ENCODE data around the gene AREL1. TPM values are rescaled to one million over a fixed set of nuclear protein-coding genes. Genes with fewer than 3 reads are reported as not detected.

The AREL1 gene
- total RNA-seq, 2 donors from 2014 or later = 57.3 to 62.4 TPM

DNA sequence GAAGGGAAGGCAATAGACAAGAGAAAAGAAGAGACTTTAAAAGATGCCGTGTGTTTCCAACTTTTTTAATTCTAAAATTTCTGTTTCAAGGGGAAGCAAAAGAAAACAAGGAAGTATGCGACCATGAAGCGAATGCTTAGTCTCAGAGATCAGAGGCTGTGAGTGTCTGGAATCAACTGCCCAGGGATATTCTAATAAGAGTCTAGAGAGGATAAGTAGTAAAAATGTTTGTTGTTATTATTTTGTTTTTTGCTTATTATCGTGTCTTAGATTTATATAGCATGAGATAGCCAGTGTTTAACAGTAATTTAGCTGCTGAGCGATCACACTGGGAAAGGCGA, 485 bp upstream of the AREL1 start:
- Mint-ChIP-seq H3K36me3 (peaks cover 24% of the 10 kb centered on the region), H3K4me1 (ENCODE audit: low read depth in 2 of 2) (peaks cover 30 to 47% of the 10 kb centered on the region in 2 donors), H3K9me3 (no peaks in the 10 kb centered on the region), H3K27ac (peak overlapping the region; percentile 86 to 97), H3K27me3 (no peaks in the 10 kb centered on the region), H3K4me3 (peak overlapping the region; percentile 97)
- no peak for DNase-seq (ENCODE audit: low spot score)
- ATAC-seq = no peak

DNA sequence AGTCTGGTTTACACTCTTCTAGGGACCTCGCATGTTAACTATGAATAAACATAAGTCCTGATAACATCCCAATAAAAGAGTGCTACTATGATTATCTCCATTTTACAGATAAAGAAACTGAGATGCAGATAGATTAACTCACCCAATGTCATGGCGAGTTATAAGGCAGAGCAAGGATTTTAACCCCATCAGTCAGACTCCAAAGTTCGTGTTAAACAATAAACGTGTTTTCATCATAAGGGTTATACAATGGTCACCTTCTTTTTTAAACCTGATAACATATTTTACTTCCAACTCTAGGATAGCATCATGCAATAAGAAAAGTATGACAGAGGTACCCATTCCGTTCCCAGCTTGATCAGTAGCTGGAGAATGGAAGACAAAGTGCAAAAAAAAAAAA, 1.2 kb downstream of the AREL1 start:
- ATAC-seq (no peak), DNase-seq (ENCODE audit: low spot score) (no peak)
- Mint-ChIP-seq H3K4me3 (peak overlapping the region; percentile 97), H3K27me3 (no peaks in the 10 kb centered on the region), H3K36me3 (peaks cover 16% of the 10 kb centered on the region), H3K27ac (peak overlapping the region; percentile 86 to 97), H3K4me1 (ENCODE audit: low read depth in 2 of 2) (peaks cover 33 to 48% of the 10 kb centered on the region in 2 donors), H3K9me3 (no peaks in the 10 kb centered on the region)

DNA sequence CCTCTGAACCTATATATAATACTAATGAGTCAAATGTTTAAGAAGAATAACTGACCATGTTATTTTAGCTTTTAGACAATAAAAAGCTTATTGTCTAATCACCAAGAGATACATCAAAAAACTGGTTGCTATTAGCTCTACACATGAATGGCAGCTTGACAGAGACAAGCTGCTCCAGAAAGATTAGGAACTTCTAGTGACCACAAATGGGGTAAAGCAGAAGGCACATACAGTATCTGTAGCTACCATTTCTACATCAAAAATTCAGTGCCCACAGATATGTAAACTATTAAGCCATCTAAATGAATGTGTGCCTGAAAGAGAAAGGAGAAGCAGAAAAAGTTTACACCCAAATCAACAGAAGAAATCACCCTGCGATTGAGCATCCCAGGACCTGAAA, 2.4 kb downstream of the AREL1 start:
- Mint-ChIP-seq H3K27ac (no peak overlapping the region), H3K9me3 (no peaks in the 10 kb centered on the region), H3K4me3 (peak overlapping the region; percentile 39), H3K36me3 (peaks cover 8% of the 10 kb centered on the region), H3K4me1 (ENCODE audit: low read depth in 2 of 2) (peaks cover 38 to 50% of the 10 kb centered on the region in 2 donors), H3K27me3 (no peaks in the 10 kb centered on the region)
- DNase-seq (ENCODE audit: low spot score) (no peak), ATAC-seq (no peak)

DNA sequence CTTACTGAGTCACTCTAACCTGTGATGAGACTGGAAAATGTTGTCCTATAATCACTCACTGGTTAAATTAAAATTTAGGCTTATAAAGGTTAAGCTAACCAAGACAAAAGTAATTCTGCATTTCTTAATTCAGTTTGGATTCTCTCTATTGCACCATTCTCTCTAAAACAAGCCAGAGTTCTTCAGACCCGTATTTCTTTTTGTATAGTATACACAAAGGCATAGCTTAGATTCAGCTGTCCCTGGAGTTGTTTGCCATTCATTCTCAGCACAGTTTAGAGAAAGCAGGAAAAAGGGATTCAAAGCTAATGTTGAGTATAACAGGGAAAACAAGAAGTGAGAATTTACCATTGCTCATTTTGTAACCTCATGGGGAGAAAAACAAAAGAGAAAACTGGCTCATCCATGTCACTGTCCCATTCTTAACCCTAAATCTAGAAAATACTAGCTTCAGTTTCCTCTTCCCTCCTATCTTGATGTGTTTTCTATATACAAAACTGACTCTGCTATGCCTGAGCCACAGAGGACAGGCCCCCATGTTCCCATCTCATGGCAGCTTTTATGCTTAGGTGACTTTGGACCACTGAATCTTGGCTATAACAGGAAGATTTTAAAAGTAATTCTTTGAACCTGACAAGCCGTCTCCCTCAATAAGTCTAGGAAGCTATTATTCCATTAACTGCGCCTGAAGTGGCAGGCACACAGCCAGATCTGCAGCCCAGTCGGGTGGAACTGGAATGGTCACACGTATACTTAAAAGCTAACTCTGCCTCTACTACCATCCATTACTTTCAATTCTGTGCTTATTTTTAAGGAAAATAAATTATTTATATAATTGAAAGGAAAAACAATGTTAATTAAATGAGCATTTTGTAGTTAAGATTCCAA, 7.0 kb downstream of the AREL1 start:
- H3K27ac Mint-ChIP-seq = no peak overlapping the region
- peaks cover 37 to 41% of the 10 kb centered on the region in 2 donors for H3K4me1 Mint-ChIP-seq (ENCODE audit: low read depth in 2 of 2)
- no peaks in the 10 kb centered on the region for H3K27me3 Mint-ChIP-seq
- peaks cover 14% of the 10 kb centered on the region for H3K36me3 Mint-ChIP-seq
- no peaks in the 10 kb centered on the region for H3K9me3 Mint-ChIP-seq
- ATAC-seq = no peak
- H3K4me3 Mint-ChIP-seq = no peak overlapping the region
- DNase-seq (ENCODE audit: low spot score) = no peak

DNA sequence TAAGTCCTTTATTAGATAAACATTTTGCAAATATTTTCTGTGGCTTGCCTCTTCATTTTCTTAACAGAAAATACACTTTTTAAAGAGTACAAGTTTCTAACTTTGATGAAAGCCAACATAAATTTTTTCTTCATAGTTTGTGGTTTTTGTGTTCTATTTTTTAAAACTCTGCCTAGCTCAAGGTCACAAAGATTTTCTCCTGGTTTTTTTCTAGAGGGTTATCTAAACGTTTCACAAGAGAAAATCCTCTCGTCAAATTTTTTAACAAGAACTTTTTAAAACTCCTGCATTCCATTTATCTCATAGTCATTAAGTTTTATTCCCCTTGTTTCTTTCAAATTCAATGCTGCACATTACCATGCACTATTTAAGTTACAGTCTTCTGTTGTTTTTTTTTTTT, 8.2 kb downstream of the AREL1 start:
- peaks cover 33 to 34% of the 10 kb centered on the region in 2 donors for H3K4me1 Mint-ChIP-seq (ENCODE audit: low read depth in 2 of 2)
- H3K27ac Mint-ChIP-seq = no peak overlapping the region
- no peak for DNase-seq (ENCODE audit: low spot score)
- no peak for ATAC-seq
- no peaks in the 10 kb centered on the region for H3K9me3 Mint-ChIP-seq
- no peaks in the 10 kb centered on the region for H3K27me3 Mint-ChIP-seq
- H3K4me3 Mint-ChIP-seq = no peak overlapping the region
- H3K36me3 Mint-ChIP-seq = peaks cover 16% of the 10 kb centered on the region

DNA sequence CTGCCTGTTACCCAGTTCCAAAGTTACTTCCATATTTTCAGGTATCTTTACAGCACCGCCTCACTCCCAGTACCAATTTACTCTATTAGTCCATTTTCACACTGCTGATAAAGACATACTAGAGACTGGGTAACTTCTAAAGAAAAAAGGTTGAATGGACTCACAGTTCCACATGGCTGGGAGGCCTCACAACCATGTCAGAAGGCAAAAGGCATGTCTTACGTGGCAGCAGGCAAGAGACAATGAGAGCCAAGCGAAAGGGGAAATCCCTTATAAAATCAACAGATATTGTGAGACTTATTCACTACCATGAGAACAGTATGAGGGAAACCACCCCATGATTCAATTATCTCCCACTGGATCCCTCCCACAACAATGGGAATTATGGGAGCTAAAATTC, 9.8 kb downstream of the AREL1 start:
- H3K36me3 Mint-ChIP-seq = peaks cover 22% of the 10 kb centered on the region
- H3K27ac Mint-ChIP-seq = no peak overlapping the region
- DNase-seq (ENCODE audit: low spot score) (no peak), ATAC-seq (no peak)
- H3K27me3 Mint-ChIP-seq = no peaks in the 10 kb centered on the region
- H3K9me3 Mint-ChIP-seq = no peaks in the 10 kb centered on the region
- H3K4me1 Mint-ChIP-seq (ENCODE audit: low read depth in 2 of 2) = peaks cover 31% of the 10 kb centered on the region in 2 donors
- H3K4me3 Mint-ChIP-seq = no peak overlapping the region

DNA sequence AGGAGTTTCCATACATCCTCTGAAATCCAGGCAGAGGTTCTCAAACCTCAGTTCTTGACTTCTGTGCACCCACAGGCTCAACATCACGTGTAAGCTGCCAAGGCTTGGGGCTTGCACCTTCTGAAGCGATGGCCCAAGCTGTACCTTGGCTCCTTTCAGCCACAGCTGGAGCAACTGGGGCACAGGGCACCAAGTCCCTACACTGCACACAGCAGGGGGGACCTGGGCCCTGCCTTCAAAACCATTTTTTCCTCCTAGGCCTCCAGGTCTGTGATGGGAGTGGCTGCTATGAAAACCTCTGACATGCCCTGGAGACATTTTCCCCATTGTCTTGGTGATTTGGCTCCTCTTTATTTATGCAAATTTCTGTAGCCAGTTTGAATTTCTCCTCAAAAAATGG, 10.6 kb downstream of the AREL1 start:
- Mint-ChIP-seq H3K9me3 (no peaks in the 10 kb centered on the region), H3K27ac (no peak overlapping the region), H3K4me1 (ENCODE audit: low read depth in 2 of 2) (peaks cover 31 to 34% of the 10 kb centered on the region in 2 donors), H3K27me3 (no peaks in the 10 kb centered on the region), H3K4me3 (no peak overlapping the region), H3K36me3 (peaks cover 22% of the 10 kb centered on the region)
- DNase-seq (ENCODE audit: low spot score) (no peak), ATAC-seq (no peak)

DNA sequence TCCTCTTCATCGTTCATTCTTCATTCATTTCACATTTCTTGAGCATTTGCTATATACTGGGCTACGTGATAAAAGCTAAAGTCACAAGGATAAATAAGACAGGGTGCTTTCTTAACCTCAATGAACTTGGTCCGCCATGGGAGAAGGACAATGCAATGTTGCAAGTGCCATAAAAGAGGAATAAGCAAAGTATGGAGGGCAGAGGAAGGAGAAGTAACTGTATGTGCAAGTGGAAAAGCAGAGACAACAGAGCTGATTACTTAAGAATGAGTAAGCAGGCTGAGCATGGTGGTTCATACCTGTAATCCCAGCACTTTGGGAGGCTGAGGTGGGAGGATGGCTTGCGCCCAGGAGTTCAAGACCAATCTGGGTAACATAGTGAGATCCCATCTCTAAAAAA, 14.4 kb downstream of the AREL1 start:
- Mint-ChIP-seq H3K4me1 (ENCODE audit: low read depth in 2 of 2) (peaks cover 28 to 31% of the 10 kb centered on the region in 2 donors), H3K36me3 (peaks cover 22% of the 10 kb centered on the region), H3K27me3 (no peaks in the 10 kb centered on the region), H3K4me3 (no peak overlapping the region), H3K9me3 (no peaks in the 10 kb centered on the region), H3K27ac (no peak overlapping the region)
- ATAC-seq = no peak
- DNase-seq (ENCODE audit: low spot score) = no peak

DNA sequence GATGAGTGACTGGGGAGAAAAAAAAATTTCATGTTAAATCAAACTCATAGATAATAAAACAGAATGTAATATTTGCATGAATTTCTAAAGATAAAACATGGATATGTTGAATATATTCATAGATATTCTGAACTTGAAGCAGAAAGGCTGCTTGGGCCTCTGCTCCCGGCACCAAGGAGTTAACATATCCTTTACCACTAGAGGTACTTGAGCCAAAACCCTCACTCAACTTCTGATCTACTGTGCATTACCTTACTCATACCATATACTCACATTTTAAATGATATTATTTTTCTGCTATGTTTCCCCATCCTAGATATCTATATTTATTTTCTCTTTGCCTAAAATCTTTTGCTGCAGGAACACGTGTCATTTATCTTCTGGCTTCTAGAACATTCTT, 14.9 kb downstream of the AREL1 start:
- no peak overlapping the region for H3K27ac Mint-ChIP-seq
- ATAC-seq = no peak

DNA sequence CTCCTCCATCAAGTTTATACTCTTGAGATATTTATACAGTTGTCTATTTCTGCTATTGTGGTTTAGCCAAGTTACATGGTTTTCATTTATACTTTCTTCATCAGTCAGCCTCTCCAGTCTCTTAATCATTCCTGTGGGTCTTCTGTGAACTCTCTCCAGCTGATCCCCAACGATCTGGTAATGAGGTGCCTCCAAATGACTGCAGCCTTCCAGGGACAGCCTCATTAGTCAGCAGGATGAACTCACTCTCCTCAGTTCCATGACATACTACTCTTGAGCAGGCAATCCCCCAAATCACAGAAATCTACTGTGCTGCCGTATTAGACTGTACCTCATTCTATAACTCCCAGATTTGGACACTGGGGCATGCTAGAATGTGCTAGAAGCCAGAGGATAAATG, 15.3 kb downstream of the AREL1 start:
- DNase-seq (ENCODE audit: low spot score) = no peak
- Mint-ChIP-seq H3K27me3 (no peaks in the 10 kb centered on the region), H3K27ac (no peak overlapping the region), H3K4me3 (no peak overlapping the region), H3K9me3 (no peaks in the 10 kb centered on the region), H3K4me1 (ENCODE audit: low read depth in 2 of 2) (peaks cover 25 to 27% of the 10 kb centered on the region in 2 donors), H3K36me3 (peaks cover 15% of the 10 kb centered on the region)
- no peak for ATAC-seq

More for the DNA sequence above, 14.9 kb downstream of the AREL1 start:
- DNase-seq (ENCODE audit: low spot score) = no peak
- H3K4me3 Mint-ChIP-seq = no peak overlapping the region
- H3K9me3 Mint-ChIP-seq = no peaks in the 10 kb centered on the region
- H3K27me3 Mint-ChIP-seq = no peaks in the 10 kb centered on the region
- peaks cover 28 to 30% of the 10 kb centered on the region in 2 donors for H3K4me1 Mint-ChIP-seq (ENCODE audit: low read depth in 2 of 2)
- peaks cover 19% of the 10 kb centered on the region for H3K36me3 Mint-ChIP-seq

DNA sequence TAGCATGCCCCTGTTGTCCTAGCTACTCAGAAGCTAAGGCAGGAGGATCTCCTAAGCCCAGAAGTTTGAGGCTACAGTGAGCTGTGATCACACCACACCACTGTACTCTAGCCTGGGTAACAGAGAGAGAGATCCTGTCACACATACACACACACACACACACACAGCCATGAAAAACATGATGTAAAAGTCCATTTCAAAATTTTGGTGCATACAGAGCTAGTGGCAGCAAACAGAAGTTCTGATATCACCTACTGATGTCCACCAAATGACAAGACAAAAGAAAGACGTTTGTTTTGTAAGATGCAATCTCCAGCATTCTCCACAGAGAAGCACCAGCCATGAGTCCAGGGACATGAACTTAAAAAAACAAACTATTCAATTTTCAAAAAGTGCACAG, 15.9 kb downstream of the AREL1 start:
- H3K36me3 Mint-ChIP-seq = peaks cover 14% of the 10 kb centered on the region
- no peak for DNase-seq (ENCODE audit: low spot score)
- H3K4me3 Mint-ChIP-seq = no peak overlapping the region
- no peak overlapping the region for H3K27ac Mint-ChIP-seq
- H3K4me1 Mint-ChIP-seq (ENCODE audit: low read depth in 2 of 2) = peaks cover 25 to 27% of the 10 kb centered on the region in 2 donors
- H3K27me3 Mint-ChIP-seq = no peaks in the 10 kb centered on the region
- ATAC-seq = no peak
- H3K9me3 Mint-ChIP-seq = no peaks in the 10 kb centered on the region

DNA sequence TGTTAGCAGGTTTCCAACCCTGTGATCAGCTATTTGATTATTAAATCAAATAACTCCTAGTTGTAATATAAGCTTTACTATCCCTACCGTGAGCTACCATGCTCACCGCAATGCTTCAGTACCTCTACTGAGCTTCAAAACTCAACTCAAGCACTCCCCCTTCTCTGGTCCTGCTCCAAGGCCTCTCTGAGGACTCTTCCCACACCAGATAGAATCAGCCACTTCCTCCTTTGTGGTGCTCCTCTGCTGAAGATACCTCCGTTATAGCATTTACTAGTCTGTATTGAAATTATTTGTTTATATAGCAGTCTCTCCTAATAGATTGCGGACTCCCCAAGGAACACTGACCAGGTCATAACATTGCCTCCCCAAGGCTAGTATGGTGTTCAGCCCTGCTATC, 17.5 kb downstream of the AREL1 start:
- DNase-seq (ENCODE audit: low spot score) = no peak
- peaks cover 16 to 20% of the 10 kb centered on the region in 2 donors for H3K4me1 Mint-ChIP-seq (ENCODE audit: low read depth in 2 of 2)
- H3K4me3 Mint-ChIP-seq = no peak overlapping the region
- H3K9me3 Mint-ChIP-seq = no peaks in the 10 kb centered on the region
- no peak for ATAC-seq
- H3K27ac Mint-ChIP-seq = no peak overlapping the region
- H3K36me3 Mint-ChIP-seq = peaks cover 16% of the 10 kb centered on the region
- no peaks in the 10 kb centered on the region for H3K27me3 Mint-ChIP-seq

DNA sequence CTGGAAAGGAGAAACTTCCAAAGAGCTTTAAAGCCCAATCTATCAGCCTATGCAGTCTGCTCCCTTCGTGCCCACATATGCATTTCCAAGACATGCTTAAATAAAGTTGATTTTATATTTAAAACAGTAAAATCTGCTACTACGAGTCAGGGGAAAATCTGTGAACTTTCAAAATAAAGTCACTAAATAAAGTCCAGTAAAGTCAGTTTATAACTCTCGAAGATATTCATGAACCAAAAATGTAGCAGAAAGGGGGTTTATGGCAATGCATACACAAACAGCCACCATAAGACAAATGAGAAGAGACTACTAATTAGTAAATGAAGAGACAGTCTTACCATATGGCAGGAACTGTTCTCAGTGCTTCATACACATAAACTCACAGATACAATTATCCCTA, 19.7 kb downstream of the AREL1 start:
- H3K27ac Mint-ChIP-seq = no peak overlapping the region
- ATAC-seq (no peak), DNase-seq (ENCODE audit: low spot score) (no peak)
- H3K4me1 Mint-ChIP-seq (ENCODE audit: low read depth in 2 of 2) = peaks cover 12 to 23% of the 10 kb centered on the region in 2 donors
- H3K4me3 Mint-ChIP-seq = no peak overlapping the region
- peaks cover 18% of the 10 kb centered on the region for H3K36me3 Mint-ChIP-seq
- no peaks in the 10 kb centered on the region for H3K27me3 Mint-ChIP-seq
- H3K9me3 Mint-ChIP-seq = no peaks in the 10 kb centered on the region

DNA sequence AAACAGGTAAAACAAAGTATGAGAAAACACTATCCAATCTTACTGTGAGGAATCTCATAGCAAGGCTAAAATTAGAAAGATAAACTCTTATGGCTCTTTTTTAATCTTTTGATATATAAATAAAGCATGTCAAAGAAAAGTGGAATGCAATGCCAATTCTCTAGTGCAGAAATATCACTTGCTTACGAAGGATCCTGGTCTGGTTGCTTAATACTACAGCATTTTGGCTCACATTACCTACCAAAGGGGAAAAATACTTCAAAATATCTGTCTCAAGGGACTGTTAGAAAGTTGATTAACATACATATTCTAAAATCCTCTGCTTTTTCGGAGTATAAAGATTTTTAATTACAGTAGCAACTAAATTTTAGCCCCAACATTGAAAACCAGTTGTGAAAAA, 21.4 kb downstream of the AREL1 start:
- no peaks in the 10 kb centered on the region for H3K27me3 Mint-ChIP-seq
- H3K4me3 Mint-ChIP-seq = no peak overlapping the region
- H3K27ac Mint-ChIP-seq = no peak overlapping the region
- ATAC-seq = no peak
- DNase-seq (ENCODE audit: low spot score) = no peak
- peaks cover 16 to 17% of the 10 kb centered on the region in 2 donors for H3K4me1 Mint-ChIP-seq (ENCODE audit: low read depth in 2 of 2)
- H3K36me3 Mint-ChIP-seq = peaks cover 17% of the 10 kb centered on the region
- H3K9me3 Mint-ChIP-seq = no peaks in the 10 kb centered on the region

Measured in natural killer cell treated with Interleukin-12 subunit alpha and Interleukin-12 subunit beta and Interleukin-15 and Interleukin-18, amount 100 ng/mL, for 72 hours (primary cell).